Neural progenitor cell (in vitro differentiated cells): ENCODE results near the gene FBXW4. TPM values are rescaled to one million over a fixed set of nuclear protein-coding genes. Genes with fewer than 3 reads are reported as not detected.
A peak's percentile ranks its signal among the peaks of the same experiment; 100 is the strongest.

Experiments
- DNase-seq: peaks from one replicate; pipeline ENCODE4 v3.0.0-alpha.2; 2016; ENCODE audit warnings: low spot score
- H2AFZ ChIP-seq: fragments of 200-600 bp; sonication (generic); replicated peaks from 2 replicates; pipeline ENCODE4 v1.6.1; 2016; ENCODE audit warnings: antibody characterized with exemption
- H3F3A ChIP-seq: fragments of 200-600 bp; sonication (generic); 2 replicates; pipeline ENCODE4 v1.6.1; 2016; ENCODE audit warnings: antibody characterized with exemption, low read depth
- H3K27ac ChIP-seq: fragments of 200-600 bp; sonication (generic); 2 replicates; pipeline ENCODE4 v1.5.1; 2016; ENCODE audit warnings: mild to moderate bottlenecking
- H3K27me3 ChIP-seq: fragments of 200-600 bp; sonication (generic); 2 replicates; pipeline ENCODE4 v1.6.1; 2016; ENCODE audit warnings: mild to moderate bottlenecking, moderate library complexity
- H3K36me3 ChIP-seq: fragments of 200-600 bp; sonication (generic); 2 replicates; pipeline ENCODE4 v1.5.1; 2016
- H3K4me1 ChIP-seq: fragments of 200-600 bp; sonication (generic); 2 replicates; pipeline ENCODE4 v1.6.1; 2016; ENCODE audit warnings: mixed run types
- H3K4me2 ChIP-seq: fragments of 200-600 bp; sonication (generic); 2 replicates; pipeline ENCODE4 v1.6.1; 2016
- H3K4me3 ChIP-seq: fragments of 200-600 bp; sonication (generic); 2 replicates; pipeline ENCODE4 v1.5.1; 2016
- H3K79me2 ChIP-seq: fragments of 200-600 bp; sonication (generic); 2 replicates; pipeline ENCODE4 v1.6.1; 2016; ENCODE audit warnings: low read depth
- H3K9ac ChIP-seq: fragments of 200-600 bp; sonication (generic); 2 replicates; pipeline ENCODE4 v1.6.1; 2016
- H3K9me3 ChIP-seq: fragments of 200-600 bp; sonication (generic); 2 replicates; pipeline ENCODE4 v1.5.1; 2016; ENCODE audit warnings: low read depth
- H4K20me1 ChIP-seq: fragments of 200-600 bp; sonication (generic); 2 replicates; pipeline ENCODE4 v1.6.1; 2016; ENCODE audit warnings: low read depth
- H3K27ac Mint-ChIP-seq: 3 replicates; pipeline ENCODE4 v1.8.0; 2021; ENCODE audit warnings: mixed read lengths
- H3K27me3 Mint-ChIP-seq: 2 replicates; pipeline ENCODE4 v1.8.0; 2022; ENCODE audit warnings: low read depth, mild to moderate bottlenecking, inconsistent platforms, moderate library complexity, mixed read lengths; ENCODE audit not compliant: insufficient read depth
- H3K36me3 Mint-ChIP-seq: 3 replicates; pipeline ENCODE4 v1.8.0; 2021; ENCODE audit warnings: mixed read lengths
- H3K4me1 Mint-ChIP-seq: 3 replicates; pipeline ENCODE4 v1.8.0; 2021; ENCODE audit warnings: mixed read lengths
- H3K4me3 Mint-ChIP-seq: 3 replicates; pipeline ENCODE4 v1.8.0; 2021; ENCODE audit warnings: mild to moderate bottlenecking, moderate library complexity, mixed read lengths
- H3K9me3 Mint-ChIP-seq: 3 replicates; pipeline ENCODE4 v1.8.0; 2020; ENCODE audit warnings: mixed read lengths
- CTCF ChIP-seq: fragments of 200-600 bp; sonication (generic); IDR thresholded peaks from 2 replicates; pipeline ENCODE4 v1.5.1; 2017; ENCODE audit warnings: antibody characterized with exemption, mild to moderate bottlenecking
- EZH2 ChIP-seq: fragments of 200-600 bp; sonication (generic); IDR thresholded peaks from 2 replicates; pipeline ENCODE4 v1.6.1; 2017; ENCODE audit warnings: antibody characterized with exemption, mild to moderate bottlenecking, moderate library complexity
- EZH2phosphoT487 ChIP-seq: fragments of 200-600 bp; sonication (generic); IDR thresholded peaks from 2 replicates; pipeline ENCODE4 v1.6.1; 2017; ENCODE audit warnings: antibody characterized with exemption
- total RNA-seq: library from RNA; depleted of rRNA; stranded (reverse); fragments of >200 nt; gene quantifications from 2 replicates; pipeline ENCODE4 v1.2.3, GENCODE V29; 2015; ENCODE audit warnings: low replicate concordance

FBXW4 gene
- total RNA-seq, 1 donor from 2014 or later: 36.3 TPM

GRCh38 chr10:101716891-101717659, 22.1 kb upstream of the FBXW4 start:
- DNase-seq: no peak
- no peak overlapping the region for H2AFZ ChIP-seq

GRCh38 chr10:101712997-101713396, 18.0 kb upstream of the FBXW4 start:
- Histone ChIP-seq H3K27me3 (no peaks in the 10 kb centered on the region), H2AFZ (no peak overlapping the region), H3K4me2 (no peak overlapping the region), H3F3A (peaks cover 31% of the 10 kb centered on the region), H3K4me3 (no peak overlapping the region), H3K9me3 (no peaks in the 10 kb centered on the region), H3K79me2 (no peaks in the 10 kb centered on the region), H3K27ac (no peak overlapping the region), H3K4me1 (peaks cover 23% of the 10 kb centered on the region), H3K36me3 (no peaks in the 10 kb centered on the region), H3K9ac (no peak overlapping the region), H4K20me1 (no peaks in the 10 kb centered on the region)
- no peak overlapping the region for H3K4me3 Mint-ChIP-seq
- peaks cover 25% of the 10 kb centered on the region for H3K4me1 Mint-ChIP-seq
- H3K9me3 Mint-ChIP-seq: no peaks in the 10 kb centered on the region
- H3K27me3 Mint-ChIP-seq: peaks cover 10% of the 10 kb centered on the region
- no peaks in the 10 kb centered on the region for H3K36me3 Mint-ChIP-seq
- DNase-seq: no peak
- H3K27ac Mint-ChIP-seq: no peak overlapping the region
- no peak for TF ChIP-seq CTCF
- no peak for TF ChIP-seq EZH2
- no peak for TF ChIP-seq EZH2phosphoT487

More at GRCh38 chr10:101716891-101717659, 22.1 kb upstream of the FBXW4 start:
- Histone ChIP-seq H3K79me2 (no peaks in the 10 kb centered on the region), H3K36me3 (no peaks in the 10 kb centered on the region), H3K9ac (no peak overlapping the region), H3K9me3 (no peaks in the 10 kb centered on the region), H3K4me2 (no peak overlapping the region), H3K27me3 (no peaks in the 10 kb centered on the region), H3K27ac (no peak overlapping the region), H4K20me1 (no peaks in the 10 kb centered on the region), H3K4me3 (no peak overlapping the region), H3F3A (no peaks in the 10 kb centered on the region), H3K4me1 (no peaks in the 10 kb centered on the region)
- Mint-ChIP-seq H3K4me3 (no peak overlapping the region), H3K4me1 (peaks cover 6% of the 10 kb centered on the region), H3K9me3 (no peaks in the 10 kb centered on the region), H3K27me3 (peaks cover 13% of the 10 kb centered on the region), H3K27ac (peak overlapping the region; percentile 29), H3K36me3 (no peaks in the 10 kb centered on the region)
- TF ChIP-seq EZH2phosphoT487 (no peak), EZH2 (no peak), CTCF (no peak)

- H3K27me3 ChIP-seq: no peaks in the 10 kb centered on the region
- no peak overlapping the region for H3K4me3 ChIP-seq
- H3K4me3 Mint-ChIP-seq: no peak overlapping the region
- H3K4me1 Mint-ChIP-seq: peaks cover 33% of the 10 kb centered on the region
- H3K4me2 ChIP-seq: peak overlapping the region; percentile 48
- peaks cover 43% of the 10 kb centered on the region for H3F3A ChIP-seq
- no peaks in the 10 kb centered on the region for H3K9me3 ChIP-seq
- peak overlapping the region; percentile 54 for H3K27ac Mint-ChIP-seq
- H2AFZ ChIP-seq: no peak overlapping the region
- no peaks in the 10 kb centered on the region for H3K79me2 ChIP-seq
- DNase-seq: no peak
- no peaks in the 10 kb centered on the region for H3K9me3 Mint-ChIP-seq
- H3K27ac ChIP-seq: no peak overlapping the region
- no peaks in the 10 kb centered on the region for H4K20me1 ChIP-seq
- no peak overlapping the region for H3K9ac ChIP-seq
- H3K36me3 Mint-ChIP-seq: no peaks in the 10 kb centered on the region
- peaks cover 31% of the 10 kb centered on the region for H3K4me1 ChIP-seq
- TF ChIP-seq EZH2 (no peak), EZH2phosphoT487 (no peak), CTCF (no peak)
- H3K27me3 Mint-ChIP-seq: peaks cover 10% of the 10 kb centered on the region
- H3K36me3 ChIP-seq: no peaks in the 10 kb centered on the region
Observed at GRCh38 chr10:101710793-101711192, 15.8 kb upstream of the FBXW4 start.
